ENCODE data around the gene RIPPLY1.

Gene RIPPLY1

GRCh38 chrX:106903856-106904528 is 851 bp upstream of the RIPPLY1 start (continued):
- TF ChIP-seq ZNF23 (tag by site-specific recombination; IDR thresholded peaks at IDR 0.05; ENCODE audit: borderline replicate concordance), result no peak

DNA sequence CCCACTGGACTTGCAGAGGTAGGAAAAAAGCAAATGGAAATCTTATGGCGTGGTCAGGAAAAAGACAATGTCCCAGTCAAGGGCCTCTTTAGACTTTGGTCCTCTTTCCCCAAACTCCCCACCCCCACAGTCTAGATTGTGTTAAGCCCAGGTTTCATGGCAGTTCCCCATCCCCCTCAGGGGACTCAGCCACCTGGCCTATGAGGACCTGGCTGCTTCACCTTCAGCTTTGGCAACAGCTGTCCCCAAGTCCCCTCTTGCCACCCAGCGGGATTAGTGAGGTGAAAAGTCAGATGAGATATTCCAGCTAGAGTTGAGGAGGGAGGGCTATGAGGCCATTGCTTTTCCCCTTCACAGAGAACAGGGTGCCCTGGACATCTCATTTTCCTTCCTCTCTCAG is 457 bp downstream of the RIPPLY1 start:
- CTCF ChIA-PET, result interaction anchor here (1.5 to 2.2 kb wide), 2 partner anchors 9 to 28 kb away, joined by 6 to 10 read pairs; no protein-coding TSS in a partner anchor
- TF ChIP-seq ZNF155 (tag by site-specific recombination; IDR thresholded peaks at IDR 0.05) (no peak), ZNF146 (tag by site-specific recombination; IDR thresholded peaks at IDR 0.05) (no peak), ZBTB7A (tag by site-specific recombination; IDR thresholded peaks at IDR 0.05; ENCODE audit: low read depth) (no peak), TCF7L2 (IDR thresholded peaks at IDR 0.05; ENCODE audit: borderline replicate concordance, low read depth, low read length) (no peak), TRIM28 (IDR thresholded peaks at IDR 0.05; ENCODE audit: borderline replicate concordance, low read length) (no peak), ZNF510 (tag by site-specific recombination; IDR thresholded peaks at IDR 0.05; ENCODE audit: insufficient replicate concordance) (no peak), ZNF223 (tag by site-specific recombination; IDR thresholded peaks at IDR 0.05) (no peak), ZNF670 (tag by site-specific recombination; IDR thresholded peaks at IDR 0.05; ENCODE audit: low read depth) (no peak), ZNF610 (tag by site-specific recombination; IDR thresholded peaks at IDR 0.05; ENCODE audit: borderline replicate concordance) (no peak), TSHZ1 (tag by site-specific recombination; IDR thresholded peaks at IDR 0.05; ENCODE audit: borderline replicate concordance) (no peak), GLI4 (tag by site-specific recombination; IDR thresholded peaks at IDR 0.05) (no peak), BCL6B (tag by site-specific recombination; IDR thresholded peaks at IDR 0.05) (no peak)
- TF ChIP-seq, protein P1, sequence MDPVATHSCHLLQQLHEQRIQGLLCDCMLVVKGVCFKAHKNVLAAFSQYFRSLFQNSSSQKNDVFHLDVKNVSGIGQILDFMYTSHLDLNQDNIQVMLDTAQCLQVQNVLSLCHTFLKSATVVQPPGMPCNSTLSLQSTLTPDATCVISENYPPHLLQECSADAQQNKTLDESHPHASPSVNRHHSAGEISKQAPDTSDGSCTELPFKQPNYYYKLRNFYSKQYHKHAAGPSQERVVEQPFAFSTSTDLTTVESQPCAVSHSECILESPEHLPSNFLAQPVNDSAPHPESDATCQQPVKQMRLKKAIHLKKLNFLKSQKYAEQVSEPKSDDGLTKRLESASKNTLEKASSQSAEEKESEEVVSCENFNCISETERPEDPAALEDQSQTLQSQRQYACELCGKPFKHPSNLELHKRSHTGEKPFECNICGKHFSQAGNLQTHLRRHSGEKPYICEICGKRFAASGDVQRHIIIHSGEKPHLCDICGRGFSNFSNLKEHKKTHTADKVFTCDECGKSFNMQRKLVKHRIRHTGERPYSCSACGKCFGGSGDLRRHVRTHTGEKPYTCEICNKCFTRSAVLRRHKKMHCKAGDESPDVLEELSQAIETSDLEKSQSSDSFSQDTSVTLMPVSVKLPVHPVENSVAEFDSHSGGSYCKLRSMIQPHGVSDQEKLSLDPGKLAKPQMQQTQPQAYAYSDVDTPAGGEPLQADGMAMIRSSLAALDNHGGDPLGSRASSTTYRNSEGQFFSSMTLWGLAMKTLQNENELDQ (tag by site-specific recombination; IDR thresholded peaks at IDR 0.05; ENCODE audit: low read depth), result no peak
- TF ChIP-seq, protein P2, sequence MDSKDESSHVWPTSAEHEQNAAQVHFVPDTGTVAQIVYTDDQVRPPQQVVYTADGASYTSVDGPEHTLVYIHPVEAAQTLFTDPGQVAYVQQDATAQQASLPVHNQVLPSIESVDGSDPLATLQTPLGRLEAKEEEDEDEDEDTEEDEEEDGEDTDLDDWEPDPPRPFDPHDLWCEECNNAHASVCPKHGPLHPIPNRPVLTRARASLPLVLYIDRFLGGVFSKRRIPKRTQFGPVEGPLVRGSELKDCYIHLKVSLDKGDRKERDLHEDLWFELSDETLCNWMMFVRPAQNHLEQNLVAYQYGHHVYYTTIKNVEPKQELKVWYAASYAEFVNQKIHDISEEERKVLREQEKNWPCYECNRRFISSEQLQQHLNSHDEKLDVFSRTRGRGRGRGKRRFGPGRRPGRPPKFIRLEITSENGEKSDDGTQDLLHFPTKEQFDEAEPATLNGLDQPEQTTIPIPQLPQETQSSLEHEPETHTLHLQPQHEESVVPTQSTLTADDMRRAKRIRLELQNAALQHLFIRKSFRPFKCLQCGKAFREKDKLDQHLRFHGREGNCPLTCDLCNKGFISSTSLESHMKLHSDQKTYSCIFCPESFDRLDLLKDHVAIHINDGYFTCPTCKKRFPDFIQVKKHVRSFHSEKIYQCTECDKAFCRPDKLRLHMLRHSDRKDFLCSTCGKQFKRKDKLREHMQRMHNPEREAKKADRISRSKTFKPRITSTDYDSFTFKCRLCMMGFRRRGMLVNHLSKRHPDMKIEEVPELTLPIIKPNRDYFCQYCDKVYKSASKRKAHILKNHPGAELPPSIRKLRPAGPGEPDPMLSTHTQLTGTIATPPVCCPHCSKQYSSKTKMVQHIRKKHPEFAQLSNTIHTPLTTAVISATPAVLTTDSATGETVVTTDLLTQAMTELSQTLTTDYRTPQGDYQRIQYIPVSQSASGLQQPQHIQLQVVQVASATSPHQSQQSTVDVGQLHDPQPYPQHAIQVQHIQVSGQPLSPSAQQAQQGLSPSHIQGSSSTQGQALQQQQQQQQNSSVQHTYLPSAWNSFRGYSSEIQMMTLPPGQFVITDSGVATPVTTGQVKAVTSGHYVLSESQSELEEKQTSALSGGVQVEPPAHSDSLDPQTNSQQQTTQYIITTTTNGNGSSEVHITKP (tag by site-specific recombination; IDR thresholded peaks at IDR 0.05), result no peak
- TF ChIP-seq, protein P3, sequence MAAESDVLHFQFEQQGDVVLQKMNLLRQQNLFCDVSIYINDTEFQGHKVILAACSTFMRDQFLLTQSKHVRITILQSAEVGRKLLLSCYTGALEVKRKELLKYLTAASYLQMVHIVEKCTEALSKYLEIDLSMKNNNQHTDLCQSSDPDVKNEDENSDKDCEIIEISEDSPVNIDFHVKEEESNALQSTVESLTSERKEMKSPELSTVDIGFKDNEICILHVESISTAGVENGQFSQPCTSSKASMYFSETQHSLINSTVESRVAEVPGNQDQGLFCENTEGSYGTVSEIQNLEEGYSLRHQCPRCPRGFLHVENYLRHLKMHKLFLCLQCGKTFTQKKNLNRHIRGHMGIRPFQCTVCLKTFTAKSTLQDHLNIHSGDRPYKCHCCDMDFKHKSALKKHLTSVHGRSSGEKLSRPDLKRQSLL (tag by site-specific recombination; IDR thresholded peaks at IDR 0.05), result no peak
- H3K36me3 ChIP-seq (ENCODE audit: control insufficient read depth in 2 of 2, insufficient read depth in 1 of 2, low read length in 2 of 2), result no peaks in the 10 kb centered on the region
- H3K27ac ChIP-seq (ENCODE audit: extremely low read depth, low read depth, low read length), result no peak overlapping the region
- H3K4me3 ChIP-seq (ENCODE audit: low read depth, low read length), result no peak overlapping the region
- POLR2A ChIA-PET, result no interaction called here
- no peaks in the 10 kb centered on the region for H3K9me3 ChIP-seq (ENCODE audit: control insufficient read depth, insufficient read depth, low read depth, low read length)
- no peaks in the 10 kb centered on the region for H3K4me1 ChIP-seq (ENCODE audit: control insufficient read depth, insufficient read depth, low read length)
